Measurements from ENCODE around the gene ABLIM1.

The ABLIM1 gene

DNA sequence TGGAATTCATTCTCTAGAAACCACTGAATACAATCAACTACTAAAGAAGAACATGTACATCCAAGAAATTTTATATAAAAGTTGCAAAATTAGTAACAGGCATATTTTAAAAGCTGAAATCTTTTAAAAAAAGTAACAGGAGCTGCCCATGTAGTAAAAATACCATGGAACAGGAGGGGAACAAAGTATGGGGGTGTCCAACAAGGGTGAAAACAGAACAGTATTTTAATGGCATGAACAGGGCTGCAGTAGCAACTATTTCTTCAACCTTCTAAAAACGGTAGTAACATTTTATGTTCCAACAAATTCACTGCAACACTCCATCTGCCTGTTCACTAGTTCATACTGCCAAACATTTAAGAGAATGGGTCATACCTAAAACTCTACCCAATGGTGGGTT is 77.0 kb downstream of the ABLIM1 start:
- H3K27ac ChIP-seq: no peak overlapping the region
- TF ChIP-seq CTCF (IDR thresholded peaks at IDR 0.05) (no peak), ZFX (IDR thresholded peaks at IDR 0.05; ENCODE audit: borderline replicate concordance) (no peak)

DNA sequence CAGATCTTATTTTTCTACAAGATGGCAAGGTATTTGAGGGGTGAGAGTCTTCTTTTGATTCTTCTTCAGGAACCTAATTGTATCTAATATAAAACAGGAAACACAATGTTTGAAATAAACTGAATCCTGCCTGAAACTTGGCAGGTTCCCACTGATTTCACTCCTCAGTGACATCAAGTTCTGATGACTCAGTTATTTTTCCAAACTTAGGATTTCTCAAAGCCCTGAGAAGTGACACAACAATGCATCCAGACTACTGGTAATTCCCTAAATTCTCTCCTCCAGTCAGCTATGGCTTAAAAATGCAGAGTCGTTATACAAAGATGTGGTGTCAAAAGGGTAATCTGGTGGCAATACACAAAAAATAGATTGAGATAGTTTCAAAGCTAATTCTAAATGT is 80.9 kb downstream of the ABLIM1 start:
- H3K27ac ChIP-seq: no peak overlapping the region
- TF ChIP-seq CTCF (IDR thresholded peaks at IDR 0.05) (no peak), ZFX (IDR thresholded peaks at IDR 0.05; ENCODE audit: borderline replicate concordance) (no peak)

DNA sequence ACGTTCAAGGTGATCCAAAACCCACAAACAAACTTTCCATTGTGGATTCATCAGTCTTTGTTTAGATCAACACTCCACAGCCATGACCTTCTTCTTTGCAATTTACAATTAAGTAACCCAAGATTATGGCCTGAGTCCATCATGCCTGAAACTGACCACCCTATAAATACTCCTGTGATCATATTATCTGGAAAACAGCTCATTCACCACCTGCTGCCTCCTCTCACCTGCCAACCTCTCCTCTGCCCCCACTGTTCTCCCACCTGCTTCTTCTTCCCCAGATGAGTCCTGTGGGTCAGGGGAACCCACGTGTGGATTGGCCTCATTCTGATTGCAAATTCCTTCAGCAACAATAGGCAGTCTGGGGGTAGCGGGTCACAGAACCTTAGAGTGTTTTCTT is 81.4 kb downstream of the ABLIM1 start:
- H3K27ac ChIP-seq: no peak overlapping the region
- no peak for TF ChIP-seq CTCF (IDR thresholded peaks at IDR 0.05)
- no peak for TF ChIP-seq ZFX (IDR thresholded peaks at IDR 0.05; ENCODE audit: borderline replicate concordance)

- no peak overlapping the region for H3K27ac ChIP-seq
- TF ChIP-seq CTCF (IDR thresholded peaks at IDR 0.05) (no peak), ZFX (IDR thresholded peaks at IDR 0.05; ENCODE audit: borderline replicate concordance) (no peak)
Measured at GRCh38 chr10:114576132-114576487, 82.0 kb downstream of the ABLIM1 start.

- TF ChIP-seq CTCF (IDR thresholded peaks at IDR 0.05): no peak
- TF ChIP-seq ZFX (IDR thresholded peaks at IDR 0.05; ENCODE audit: borderline replicate concordance): no peak
- H3K27ac ChIP-seq: no peak overlapping the region
Measured at GRCh38 chr10:114575417-114576131, 82.5 kb downstream of the ABLIM1 start.

- H3K27ac ChIP-seq: no peak overlapping the region
Measured at GRCh38 chr10:114573330-114574045, 84.6 kb downstream of the ABLIM1 start.

More at GRCh38 chr10:114573330-114574045, 84.6 kb downstream of the ABLIM1 start:
- TF ChIP-seq ZFX (IDR thresholded peaks at IDR 0.05; ENCODE audit: borderline replicate concordance): no peak
- TF ChIP-seq CTCF (IDR thresholded peaks at IDR 0.05): no peak

Measured in 22Rv1 (cell line).